ENCODE data around the gene WDR72.
"Not testable (repeated sequence)": the region's sequence is repeated elsewhere in the genome, so short reads cannot be mapped to it uniquely, and the experiment has no call there.

The WDR72 gene

GRCh38 chr15:53589520-53590057 is 169.9 kb downstream of the WDR72 start:
- DNase-seq (ENCODE audit: low read depth) = no peak

- no peak for DNase-seq (ENCODE audit: low read depth)
Measured at GRCh38 chr15:53588773-53589172, 170.7 kb downstream of the WDR72 start.

GRCh38 chr15:53586799-53587198 is 172.7 kb downstream of the WDR72 start:
- DNase-seq (ENCODE audit: low read depth) = no peak

- no peak for DNase-seq (ENCODE audit: low read depth)
Measured at GRCh38 chr15:53581513-53581912, 177.9 kb downstream of the WDR72 start.

- DNase-seq (ENCODE audit: low read depth) = no peak
Measured at GRCh38 chr15:53580366-53580765, 179.1 kb downstream of the WDR72 start.

- DNase-seq (ENCODE audit: low read depth) = no peak
Measured at GRCh38 chr15:53576841-53577240, 182.6 kb downstream of the WDR72 start.

GRCh38 chr15:53573091-53573490 is 186.4 kb downstream of the WDR72 start:
- DNase-seq (ENCODE audit: low read depth) = no peak

- DNase-seq (ENCODE audit: low read depth) = no peak
Measured at GRCh38 chr15:53569751-53570480, 189.5 kb downstream of the WDR72 start.

- no peak for DNase-seq (ENCODE audit: low read depth)
Measured at GRCh38 chr15:53566912-53567311, 192.6 kb downstream of the WDR72 start.

- no peak for DNase-seq (ENCODE audit: low read depth)
Measured at GRCh38 chr15:53565721-53566120, 193.7 kb downstream of the WDR72 start.

- DNase-seq (ENCODE audit: low read depth) = no peak
Measured at GRCh38 chr15:53564647-53565046, 194.8 kb downstream of the WDR72 start.

- DNase-seq (ENCODE audit: low read depth) = no peak
Measured at GRCh38 chr15:53563627-53564026, 195.8 kb downstream of the WDR72 start.

- no peak for DNase-seq (ENCODE audit: low read depth)
Measured at GRCh38 chr15:53559364-53560277, 199.8 kb downstream of the WDR72 start.

GRCh38 chr15:53558384-53558783 is 201.1 kb downstream of the WDR72 start:
- no peak for DNase-seq (ENCODE audit: low read depth)

- DNase-seq (ENCODE audit: low read depth) = no peak
Measured at GRCh38 chr15:53555226-53555625, 204.2 kb downstream of the WDR72 start.

GRCh38 chr15:53549697-53550305 is 209.7 kb downstream of the WDR72 start:
- DNase-seq (ENCODE audit: low read depth) = no peak

GRCh38 chr15:53548236-53548635 is 211.2 kb downstream of the WDR72 start:
- no peak for DNase-seq (ENCODE audit: low read depth)

GRCh38 chr15:53540626-53541300 is 218.7 kb downstream of the WDR72 start:
- not testable (repeated sequence) for DNase-seq (ENCODE audit: low read depth)

- DNase-seq (ENCODE audit: low read depth) = no peak
Measured at GRCh38 chr15:53539878-53540277, 219.6 kb downstream of the WDR72 start.

- no peak for DNase-seq (ENCODE audit: low read depth)
Measured at GRCh38 chr15:53536479-53537120, 222.9 kb downstream of the WDR72 start.

- no peak for DNase-seq (ENCODE audit: low read depth)
Measured at GRCh38 chr15:53535886-53536285, 223.6 kb downstream of the WDR72 start.

All from amniotic epithelial cell (primary cell).